ENCODE results near the gene GUCY2C. TPM values are rescaled to one million over a fixed set of nuclear protein-coding genes. Genes with fewer than 3 reads are reported as not detected.

GUCY2C gene
- polyA plus RNA-seq, 2 of the 4 experiments (the other 2 are of a cell fraction) = 0.05 TPM; not detected in 1

- no peak overlapping the region for H3K4me2 ChIP-seq
- FAIRE-seq (no peak), DNase-seq (ENCODE audit: low read depth in 1 of 2, low spot score in 1 of 2) (no peak), ATAC-seq (no peak)
- CTCF ChIA-PET = interaction anchor here (0.7 kb wide), 2 partner anchors 685 to 802 kb away, joined by 3 to 4 read pairs; no protein-coding TSS in a partner anchor
- WGBS (ENCODE audit: missing lambda C conversion rate) = 6% methylated on average over 1 of the region's 1 CpG
- POLR2A ChIA-PET = no interaction called here
- no peak overlapping the region for H3K4me3 ChIP-seq
- H3K27ac ChIP-seq = no peak overlapping the region
- no peaks in the 10 kb centered on the region for H3K4me1 ChIP-seq
- TF ChIP-seq RAD21 (conservative IDR thresholded peaks at IDR 0.05 in 1 of 2, IDR thresholded peaks at IDR 0.05 in 1 of 2) = no peak
- no peak for TF ChIP-seq KDM1A (IDR thresholded peaks at IDR 0.05; ENCODE audit: low read depth)
- TF ChIP-seq HOXB13 (CRISPR knock-in tag; IDR thresholded peaks at IDR 0.05; ENCODE audit: low read depth) = no peak
- no peak for TF ChIP-seq USF2 (IDR thresholded peaks at IDR 0.05)
- TF ChIP-seq CEBPB (IDR thresholded peaks at IDR 0.05) = no peak
- no peak for TF ChIP-seq GATA3 (IDR thresholded peaks at IDR 0.05; ENCODE audit: borderline replicate concordance)
- TF ChIP-seq, protein P1, sequence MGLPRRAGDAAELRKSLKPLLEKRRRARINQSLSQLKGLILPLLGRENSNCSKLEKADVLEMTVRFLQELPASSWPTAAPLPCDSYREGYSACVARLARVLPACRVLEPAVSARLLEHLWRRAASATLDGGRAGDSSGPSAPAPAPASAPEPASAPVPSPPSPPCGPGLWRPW (IDR thresholded peaks at IDR 0.05) = no peak
- TF ChIP-seq CBX8 (IDR thresholded peaks at IDR 0.05) = no peak
- no peak for TF ChIP-seq RFX5 (IDR thresholded peaks at IDR 0.05)
- no peak for TF ChIP-seq REST (IDR thresholded peaks at IDR 0.05)
- no peak for TF ChIP-seq EHF (CRISPR knock-in tag; IDR thresholded peaks at IDR 0.05)
- no peak for TF ChIP-seq TP53 (CRISPR knock-in tag; IDR thresholded peaks at IDR 0.05)
- no peak for TF ChIP-seq CBX2 (IDR thresholded peaks at IDR 0.05; ENCODE audit: borderline replicate concordance, low read depth)
- 0 out of 3 replicates have a peak, but pooled peaks cover 2% of the 10 kb centered on the region for H3K9me3 ChIP-seq
These were observed 104.7 kb downstream of the GUCY2C start for GRCh38 chr12:14591719-14592118.

GRCh38 chr12:14589169-14590004, 107.0 kb downstream of the GUCY2C start:
- ChIA-PET POLR2A (no interaction called here), CTCF (no interaction called here)
- no peaks in the 10 kb centered on the region for H3K4me1 ChIP-seq
- WGBS (ENCODE audit: missing lambda C conversion rate) = 61% methylated on average over 7 of the region's 18 CpGs
- 0 out of 3 replicates have a peak, but pooled peaks cover 2% of the 10 kb centered on the region for H3K9me3 ChIP-seq
- ATAC-seq (no peak), DNase-seq (ENCODE audit: low read depth in 1 of 2, low spot score in 1 of 2) (no peak), FAIRE-seq (no peak)
- no peak for TF ChIP-seq SMC3 (IDR thresholded peaks at IDR 0.05)
- no peak for TF ChIP-seq MAFK (IDR thresholded peaks at IDR 0.05; ENCODE audit: partially characterized antibody)
- no peak for TF ChIP-seq JUN (IDR thresholded peaks at IDR 0.05)
- TF ChIP-seq BHLHE40 (IDR thresholded peaks at IDR 0.05; ENCODE audit: low read depth, low read length) = no peak
- TF ChIP-seq, protein P2, sequence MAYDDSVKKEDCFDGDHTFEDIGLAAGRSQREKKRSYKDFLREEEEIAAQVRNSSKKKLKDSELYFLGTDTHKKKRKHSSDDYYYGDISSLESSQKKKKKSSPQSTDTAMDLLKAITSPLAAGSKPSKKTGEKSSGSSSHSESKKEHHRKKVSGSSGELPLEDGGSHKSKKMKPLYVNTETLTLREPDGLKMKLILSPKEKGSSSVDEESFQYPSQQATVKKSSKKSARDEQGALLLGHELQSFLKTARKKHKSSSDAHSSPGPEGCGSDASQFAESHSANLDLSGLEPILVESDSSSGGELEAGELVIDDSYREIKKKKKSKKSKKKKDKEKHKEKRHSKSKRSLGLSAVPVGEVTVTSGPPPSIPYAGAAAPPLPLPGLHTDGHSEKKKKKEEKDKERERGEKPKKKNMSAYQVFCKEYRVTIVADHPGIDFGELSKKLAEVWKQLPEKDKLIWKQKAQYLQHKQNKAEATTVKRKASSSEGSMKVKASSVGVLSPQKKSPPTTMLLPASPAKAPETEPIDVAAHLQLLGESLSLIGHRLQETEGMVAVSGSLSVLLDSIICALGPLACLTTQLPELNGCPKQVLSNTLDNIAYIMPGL (CRISPR knock-in tag; IDR thresholded peaks at IDR 0.05; ENCODE audit: borderline replicate concordance) = no peak
- no peak for TF ChIP-seq EHMT2 (IDR thresholded peaks at IDR 0.05; ENCODE audit: low read depth)
- no peak for TF ChIP-seq E2F6 (IDR thresholded peaks at IDR 0.05; ENCODE audit: borderline replicate concordance, low read depth)
- TF ChIP-seq SREBF2 (IDR thresholded peaks at IDR 0.05) = no peak
- no peak for TF ChIP-seq POLR2AphosphoS2 (conservative IDR thresholded peaks at IDR 0.05; ENCODE audit: low read length)
- no peak for TF ChIP-seq HDAC2 (IDR thresholded peaks at IDR 0.05)
- no peak for TF ChIP-seq KDM5A (IDR thresholded peaks at IDR 0.05)
- TF ChIP-seq KDM1A (IDR thresholded peaks at IDR 0.05; ENCODE audit: low read depth) = no peak
- no peak for TF ChIP-seq NPAS2 (CRISPR knock-in tag; IDR thresholded peaks at IDR 0.05; ENCODE audit: borderline replicate concordance)
- no peak for TF ChIP-seq HOXA7 (CRISPR knock-in tag; IDR thresholded peaks at IDR 0.05)
- TF ChIP-seq ESRRA (IDR thresholded peaks at IDR 0.05; ENCODE audit: borderline replicate concordance, low read length) = no peak
- TF ChIP-seq, protein P1 (IDR thresholded peaks at IDR 0.05) = no peak
- TF ChIP-seq CHD2 (IDR thresholded peaks at IDR 0.05; ENCODE audit: low read length, partially characterized antibody) = no peak
- no peak overlapping the region for H3K4me2 ChIP-seq
- H3K4me3 ChIP-seq = no peak overlapping the region
- no peak overlapping the region for H3K27ac ChIP-seq
